HG03060 (cell line): ENCODE measurements around the gene LGALS12.
"Not testable (repeated sequence)": the region's sequence is repeated elsewhere in the genome, so short reads cannot be mapped to it uniquely, and the experiment has no call there.

Source experiments
- ATAC-seq: cut with Tn5 transposase; IDR thresholded peaks from one replicate; pipeline ENCODE4 v1.9.1; 2021; ENCODE audit warnings: low read depth, moderate number of reproducible peaks; ENCODE audit not compliant: unreplicated experiment

The LGALS12 gene

GRCh38 chr11:63504054-63504453 lies 1.8 kb upstream of the LGALS12 start:
- no peak for ATAC-seq

DNA sequence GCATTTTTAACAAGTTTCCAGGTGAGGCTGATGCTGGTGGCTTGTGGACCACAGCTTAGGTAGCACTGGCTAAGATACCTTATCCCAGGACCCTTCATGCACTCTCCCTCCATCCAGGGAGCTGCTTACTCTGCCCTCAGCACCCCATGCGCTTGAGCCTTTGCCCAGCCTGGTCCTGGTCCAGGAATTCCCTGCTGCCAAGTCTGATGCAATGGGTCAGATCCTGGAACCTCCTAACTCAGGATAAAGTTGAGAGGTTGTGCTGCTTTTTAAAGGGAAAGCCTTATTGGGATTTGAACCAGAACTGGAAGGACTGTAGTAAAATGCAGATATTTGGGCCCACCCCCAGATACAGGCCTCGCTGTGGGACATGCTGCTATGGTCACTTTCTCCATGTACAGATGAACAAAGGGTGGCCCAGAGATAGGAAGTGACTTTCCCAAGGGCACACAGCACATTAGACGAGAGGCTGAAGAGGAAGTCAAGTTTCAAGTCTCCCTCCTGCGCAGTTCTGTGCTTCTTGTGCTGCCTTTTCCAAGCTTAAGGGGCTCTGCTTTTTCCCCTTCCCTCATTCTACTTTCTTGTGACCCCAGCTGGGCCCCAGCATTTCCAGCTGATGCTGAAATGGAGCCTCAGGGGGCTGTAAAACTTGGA lies 824 bp upstream of the LGALS12 start:
- no peak for ATAC-seq

DNA sequence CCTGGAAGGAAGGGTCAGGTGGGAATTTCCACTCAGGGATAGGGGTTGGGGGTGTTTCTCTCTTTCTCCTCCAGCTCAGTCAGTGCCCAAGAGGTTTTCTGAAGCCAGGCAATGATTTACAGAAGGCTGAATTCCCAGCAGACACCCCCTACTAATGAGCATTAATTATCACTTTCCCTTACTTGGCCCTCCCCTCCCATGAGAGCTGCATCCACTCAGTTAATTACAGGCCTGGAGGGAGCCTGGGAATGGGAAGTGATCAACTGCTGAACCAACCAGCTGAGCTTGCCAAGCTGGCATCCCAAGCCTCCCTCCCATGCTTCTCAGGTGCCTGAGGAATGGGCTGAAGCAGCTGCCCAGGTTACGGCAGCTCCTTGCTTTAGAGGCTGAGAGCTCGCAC lies 992 bp downstream of the LGALS12 start:
- ATAC-seq = no peak

DNA sequence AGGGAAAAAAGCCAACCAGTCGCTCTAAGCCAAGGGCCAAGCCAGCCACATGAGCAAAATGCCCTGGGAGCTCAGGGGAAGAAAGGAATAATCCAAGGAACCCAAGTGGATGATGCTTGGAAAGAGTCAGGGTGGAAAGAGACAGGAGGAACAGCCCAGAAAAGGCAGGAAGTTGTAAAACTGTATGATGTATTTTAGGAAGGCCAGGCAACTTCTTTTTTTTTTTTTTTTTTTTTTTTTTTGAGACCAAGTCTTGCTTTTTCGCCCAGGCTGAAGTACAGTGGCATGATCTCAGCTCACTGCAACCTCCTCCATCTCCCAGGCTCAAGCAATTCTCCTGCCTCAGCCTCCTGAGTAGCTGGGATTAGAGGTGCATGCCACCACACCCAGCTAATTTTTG lies 1.6 kb downstream of the LGALS12 start:
- no peak for ATAC-seq

- ATAC-seq = no peak
Observed at GRCh38 chr11:63508009-63508408, 2.1 kb downstream of the LGALS12 start.

DNA sequence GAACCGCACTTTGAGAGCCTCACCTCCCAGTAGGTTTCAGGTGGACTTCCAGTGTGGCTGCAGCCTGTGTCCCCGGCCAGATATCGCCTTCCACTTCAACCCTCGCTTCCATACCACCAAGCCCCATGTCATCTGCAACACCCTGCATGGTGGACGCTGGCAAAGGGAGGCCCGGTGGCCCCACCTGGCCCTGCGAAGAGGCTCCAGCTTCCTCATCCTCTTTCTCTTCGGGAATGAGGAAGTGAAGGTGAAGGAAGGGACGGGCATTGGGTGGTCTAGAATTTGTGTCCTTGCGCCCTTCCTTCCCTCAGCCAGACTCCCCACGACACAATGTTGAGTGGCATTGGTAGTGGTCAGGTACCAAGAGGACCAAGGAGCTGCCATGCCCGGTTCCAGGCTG lies 2.9 kb downstream of the LGALS12 start:
- no peak for ATAC-seq

- ATAC-seq = no peak
Observed at GRCh38 chr11:63510360-63511047, 4.6 kb downstream of the LGALS12 start.

GRCh38 chr11:63511048-63511748 lies 5.3 kb downstream of the LGALS12 start:
- no peak for ATAC-seq

GRCh38 chr11:63512816-63513215 lies 6.9 kb downstream of the LGALS12 start:
- ATAC-seq = no peak

GRCh38 chr11:63516109-63516508 lies 10.2 kb downstream of the LGALS12 start:
- ATAC-seq = no peak

DNA sequence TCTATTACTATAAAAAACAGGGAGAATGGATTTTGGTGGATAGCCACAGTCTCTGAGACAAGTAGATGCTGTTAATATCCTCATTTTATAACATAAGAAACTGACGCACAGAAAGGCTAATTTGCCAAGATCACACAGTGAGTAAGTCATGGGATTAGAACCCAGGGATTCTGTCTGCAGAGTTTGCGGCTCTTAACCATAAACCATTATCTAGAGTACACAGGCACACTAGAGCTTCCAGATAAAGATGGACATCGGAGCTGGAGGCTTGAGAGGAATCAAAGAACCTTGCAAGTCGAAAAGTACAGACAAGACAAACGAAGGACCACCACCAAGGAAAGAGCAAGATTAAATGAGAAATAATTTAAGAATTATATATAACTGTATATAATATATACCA lies 11.3 kb downstream of the LGALS12 start:
- ATAC-seq = no peak

DNA sequence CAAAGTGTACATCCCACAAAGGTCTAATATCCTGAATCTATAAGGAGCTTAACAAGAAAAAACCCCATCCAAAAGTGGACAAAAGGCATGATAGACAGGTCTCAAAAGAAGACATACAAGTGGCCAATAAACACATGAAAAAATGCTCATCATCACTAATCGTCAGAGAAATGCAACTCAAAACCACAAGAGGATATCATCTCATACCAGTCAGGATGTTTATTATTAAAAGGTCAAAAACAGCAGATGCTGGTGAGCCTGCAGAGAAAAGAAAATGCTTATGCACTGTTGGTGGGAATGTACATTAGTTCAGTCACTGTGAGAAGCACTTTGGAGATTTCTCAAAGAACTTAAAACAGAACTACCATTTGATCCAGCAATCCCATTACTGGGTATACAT lies 12.7 kb downstream of the LGALS12 start:
- no peak for ATAC-seq

DNA sequence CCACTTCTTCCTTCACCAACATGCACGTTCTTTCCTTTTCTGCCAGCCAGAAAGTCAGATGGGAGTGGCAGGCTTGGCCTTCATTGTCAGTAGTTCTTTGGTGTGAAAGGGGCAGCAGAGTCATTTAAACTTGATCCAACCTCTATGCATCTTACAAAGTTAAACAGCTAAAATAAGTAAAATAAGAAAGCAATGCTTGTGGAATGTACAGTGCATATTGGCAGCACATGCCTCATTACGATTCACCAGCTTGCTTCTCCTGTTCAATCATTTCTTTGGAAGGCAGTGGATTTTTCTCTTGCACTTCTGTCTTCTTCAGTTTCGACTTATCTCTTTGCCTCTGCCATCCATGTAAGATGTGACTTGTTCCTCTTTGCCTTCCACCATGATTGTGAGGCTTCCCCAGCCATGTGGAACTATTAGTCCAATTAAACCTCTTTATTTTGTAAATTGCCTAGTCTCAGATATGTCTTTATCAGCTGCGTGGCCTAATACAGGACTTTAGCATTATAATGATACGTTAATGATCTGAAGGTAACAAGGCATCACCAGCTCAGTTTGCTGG lies 14.8 kb downstream of the LGALS12 start:
- ATAC-seq = no peak

- ATAC-seq = no peak
Observed at GRCh38 chr11:63521896-63522295, 16.0 kb downstream of the LGALS12 start.

DNA sequence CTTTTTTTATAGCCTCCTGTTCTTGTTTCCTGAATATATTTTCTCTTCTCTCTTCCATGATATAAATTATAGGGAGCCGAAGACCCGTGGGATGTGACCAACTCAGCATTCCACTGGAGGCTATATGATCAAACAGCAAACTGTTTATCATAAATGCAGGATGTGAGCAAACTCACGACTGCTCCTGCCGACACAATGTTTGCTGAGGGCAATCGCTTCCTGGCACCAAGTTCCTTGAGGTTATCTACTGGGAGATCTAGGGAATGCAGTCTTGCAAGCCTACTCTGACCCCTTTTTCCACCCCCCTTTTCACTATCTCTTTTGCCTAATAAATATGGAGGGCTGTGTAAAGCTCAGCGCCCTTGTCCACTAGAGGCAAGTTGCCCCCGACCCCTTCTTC lies 17.3 kb downstream of the LGALS12 start:
- ATAC-seq = no peak

DNA sequence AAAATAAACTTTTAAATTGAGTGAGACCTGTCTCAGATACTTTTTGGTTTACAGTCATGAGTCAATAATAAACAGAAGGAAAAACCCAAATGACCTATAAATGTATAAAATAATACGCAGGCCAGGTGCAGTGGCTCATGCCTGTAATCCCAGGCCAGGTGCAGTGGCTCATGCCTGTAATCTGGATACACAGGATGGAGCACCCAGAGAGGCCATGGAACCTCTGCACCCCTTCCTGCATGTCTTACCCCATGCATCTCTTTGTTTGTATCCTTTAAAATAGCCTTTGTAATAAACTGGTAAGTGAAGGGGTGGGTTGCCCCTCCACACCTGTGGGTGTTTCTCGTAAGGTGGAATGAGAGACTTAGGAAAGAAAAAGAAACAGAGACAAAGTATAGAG lies 21.8 kb downstream of the LGALS12 start:
- no peak for ATAC-seq

GRCh38 chr11:63528156-63528555 lies 22.3 kb downstream of the LGALS12 start:
- not testable (repeated sequence) for ATAC-seq

DNA sequence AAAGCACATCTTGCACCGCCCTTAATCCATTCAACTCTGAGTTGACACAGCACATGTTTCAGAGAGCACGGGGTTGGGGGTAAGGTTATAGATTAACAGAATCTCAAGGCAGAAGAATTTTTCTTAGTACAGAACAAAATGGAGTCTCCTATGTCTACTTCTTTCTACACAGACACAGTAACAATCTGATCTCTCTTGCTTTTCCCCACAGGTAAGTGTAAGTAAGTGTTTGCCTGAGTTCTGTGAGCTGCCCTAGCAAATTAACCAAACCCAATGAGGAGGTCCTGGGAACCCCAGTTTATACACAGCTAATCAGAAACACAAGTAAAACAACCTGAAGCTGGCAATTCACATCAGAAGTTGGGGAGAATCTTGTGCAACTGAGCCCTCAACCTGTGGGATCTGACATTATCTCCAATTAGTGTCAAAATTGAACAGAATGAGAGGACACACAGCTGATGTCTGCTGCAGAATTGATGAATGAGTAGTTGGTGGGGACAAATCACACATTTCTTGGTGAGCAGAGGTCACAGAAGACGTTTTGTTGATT lies 22.9 kb downstream of the LGALS12 start:
- not testable (repeated sequence) for ATAC-seq

DNA sequence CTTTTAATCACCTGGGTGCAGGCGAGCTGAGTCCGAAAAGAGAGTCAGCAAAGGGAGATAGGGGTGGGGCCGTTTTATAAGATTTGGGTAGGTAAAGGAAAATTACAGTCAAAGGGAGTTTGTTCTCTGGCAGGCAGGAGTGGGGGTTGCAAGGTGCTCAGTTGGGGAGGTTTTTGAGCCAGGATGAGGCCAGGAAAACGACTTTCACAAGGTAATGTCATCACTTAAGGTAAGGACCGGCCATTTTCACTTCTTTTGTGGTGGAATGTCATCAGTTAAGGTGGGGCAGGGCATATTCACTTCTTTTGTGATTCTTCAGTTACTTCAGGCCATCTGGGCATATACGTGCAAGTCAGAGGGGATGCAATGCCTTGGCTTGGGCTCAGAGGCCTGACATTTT lies 23.5 kb downstream of the LGALS12 start:
- ATAC-seq = not testable (repeated sequence)

GRCh38 chr11:63530021-63530420 lies 24.1 kb downstream of the LGALS12 start:
- no peak for ATAC-seq
